Measurements from ENCODE around the gene KSR2. TPM values are rescaled to one million over a fixed set of nuclear protein-coding genes. Genes with fewer than 3 reads are reported as not detected.

The KSR2 gene
- total and polyA plus RNA-seq, 2 of the 13 experiments (the other 11 are each of a cell fraction or from before 2014, with no cell fraction given), result 0.02 TPM; not detected in 1

DNA sequence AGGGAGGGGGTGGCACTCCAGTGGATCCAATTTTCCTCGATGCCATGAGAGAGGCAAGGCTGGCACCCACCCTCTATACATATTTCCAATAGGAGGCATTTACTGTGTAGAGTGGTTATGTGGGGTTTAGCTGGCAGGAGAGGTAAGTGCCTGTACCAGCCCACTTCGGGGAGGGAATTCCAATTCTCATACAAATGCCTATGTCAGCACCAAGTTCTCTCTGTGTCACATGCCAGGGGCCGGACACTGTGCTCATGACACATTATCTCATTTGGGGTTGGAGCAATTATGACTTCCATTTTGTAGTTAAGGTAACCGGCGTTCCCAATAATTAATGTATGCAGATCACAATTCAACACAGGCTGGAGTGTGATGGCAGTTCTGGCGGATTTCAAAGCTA lies 284.3 kb downstream of the KSR2 start:
- no peaks in the 10 kb centered on the region for H3K79me2 ChIP-seq (ENCODE audit: insufficient read depth, low read length)
- H3K9ac ChIP-seq (ENCODE audit: insufficient read depth, low read depth, low read length), result no peak overlapping the region
- WGBS (ENCODE audit: low lambda C conversion rate), result 40% methylated on average over 6 of the region's 6 CpGs
- TF ChIP-seq ZNF616 (CRISPR knock-in tag; IDR thresholded peaks at IDR 0.05; ENCODE audit: low read depth) (no peak), GLI4 (CRISPR knock-in tag; IDR thresholded peaks at IDR 0.05; ENCODE audit: borderline replicate concordance) (no peak), HNRNPL (IDR thresholded peaks at IDR 0.05; ENCODE audit: low read depth, low read length) (no peak)
- TF ChIP-seq, protein P1, sequence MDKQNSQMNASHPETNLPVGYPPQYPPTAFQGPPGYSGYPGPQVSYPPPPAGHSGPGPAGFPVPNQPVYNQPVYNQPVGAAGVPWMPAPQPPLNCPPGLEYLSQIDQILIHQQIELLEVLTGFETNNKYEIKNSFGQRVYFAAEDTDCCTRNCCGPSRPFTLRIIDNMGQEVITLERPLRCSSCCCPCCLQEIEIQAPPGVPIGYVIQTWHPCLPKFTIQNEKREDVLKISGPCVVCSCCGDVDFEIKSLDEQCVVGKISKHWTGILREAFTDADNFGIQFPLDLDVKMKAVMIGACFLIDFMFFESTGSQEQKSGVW (CRISPR knock-in tag; IDR thresholded peaks at IDR 0.05; ENCODE audit: borderline replicate concordance), result no peak
- TF ChIP-seq, protein P2, sequence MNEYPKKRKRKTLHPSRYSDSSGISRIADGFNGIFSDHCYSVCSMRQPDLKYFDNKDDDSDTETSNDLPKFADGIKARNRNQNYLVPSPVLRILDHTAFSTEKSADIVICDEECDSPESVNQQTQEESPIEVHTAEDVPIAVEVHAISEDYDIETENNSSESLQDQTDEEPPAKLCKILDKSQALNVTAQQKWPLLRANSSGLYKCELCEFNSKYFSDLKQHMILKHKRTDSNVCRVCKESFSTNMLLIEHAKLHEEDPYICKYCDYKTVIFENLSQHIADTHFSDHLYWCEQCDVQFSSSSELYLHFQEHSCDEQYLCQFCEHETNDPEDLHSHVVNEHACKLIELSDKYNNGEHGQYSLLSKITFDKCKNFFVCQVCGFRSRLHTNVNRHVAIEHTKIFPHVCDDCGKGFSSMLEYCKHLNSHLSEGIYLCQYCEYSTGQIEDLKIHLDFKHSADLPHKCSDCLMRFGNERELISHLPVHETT (CRISPR knock-in tag; conservative IDR thresholded peaks at IDR 0.05), result no peak
- TF ChIP-seq, protein P3, sequence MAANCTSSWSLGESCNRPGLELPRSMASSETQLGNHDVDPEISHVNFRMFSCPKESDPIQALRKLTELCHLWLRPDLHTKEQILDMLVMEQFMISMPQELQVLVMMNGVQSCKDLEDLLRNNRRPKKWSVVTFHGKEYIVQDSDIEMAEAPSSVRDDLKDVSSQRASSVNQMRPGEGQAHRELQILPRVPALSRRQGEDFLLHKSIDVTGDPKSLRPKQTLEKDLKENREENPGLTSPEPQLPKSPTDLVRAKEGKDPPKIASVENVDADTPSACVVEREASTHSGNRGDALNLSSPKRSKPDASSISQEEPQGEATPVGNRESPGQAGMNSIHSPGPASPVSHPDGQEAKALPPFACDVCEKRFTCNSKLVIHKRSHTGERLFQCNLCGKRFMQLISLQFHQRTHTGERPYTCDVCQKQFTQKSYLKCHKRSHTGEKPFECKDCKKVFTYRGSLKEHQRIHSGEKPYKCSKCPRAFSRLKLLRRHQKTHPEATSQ (CRISPR knock-in tag; IDR thresholded peaks at IDR 0.05; ENCODE audit: borderline replicate concordance), result no peak
- BruUV-seq (replicated peaks), result no TSS peak
- FAIRE-seq (no peak), ATAC-seq (no peak), DNase-seq (ENCODE audit: low spot score) (no peak)
- peaks cover 2 to 12% of the 10 kb centered on the region in 2 experiments; a peak in 2 of 5 replicates for H3K27me3 ChIP-seq (ENCODE audit: control insufficient read depth in 1 of 2, insufficient read depth in 2 of 2, low read length in 2 of 2)
- no peaks in the 10 kb centered on the region for H3K36me3 ChIP-seq (replicated peaks in 1 of 2; ENCODE audit: control insufficient read depth in 1 of 2, insufficient read depth in 2 of 2, low read length in 2 of 2)
- no peaks in the 10 kb centered on the region for H3K9me3 ChIP-seq (ENCODE audit: low read length)
- ChIA-PET POLR2A (no interaction called here), CTCF (ENCODE audit: low intra/inter-chr PET ratio, low total read pairs) (no interaction called here)
- H3K27ac ChIP-seq (ENCODE audit: extremely low read length, insufficient read depth, low read length), result no peak overlapping the region
- no peak overlapping the region for H3K4me3 ChIP-seq (replicated peaks in 1 of 3; ENCODE audit: insufficient read depth in 1 of 3, low read depth in 2 of 3, low read length in 3 of 3)
- H2AFZ ChIP-seq (ENCODE audit: low read length), result no peak overlapping the region
- intact Hi-C loops (cut with micrococcal nuclease; ENCODE audit: unreplicated experiment) (loop anchor here (10.0 kb wide), 1 partner anchor 150 kb away; no protein-coding TSS in a partner anchor), in situ Hi-C loops (cut with HindIII; ENCODE audit: extremely low pct_ligation_motif_present, low pct_unique_long_range_greater_than_20kb) (no loop called here)
- no peaks in the 10 kb centered on the region for H4K20me1 ChIP-seq (ENCODE audit: insufficient read depth, low read length)
- no peak overlapping the region for H3K4me2 ChIP-seq (ENCODE audit: low read depth, low read length)
- peaks cover 12% of the 10 kb centered on the region for H3K4me1 ChIP-seq (ENCODE audit: insufficient read depth, low read length)

All from HepG2 (cell line).